HG02759 (cell line): Measurements from ENCODE around the gene CAV1.

Experiments used
- ATAC-seq: cut with Tn5 transposase; IDR thresholded peaks from one replicate; pipeline ENCODE4 v1.9.1; 2021; ENCODE audit warnings: mild to moderate bottlenecking, moderate library complexity; ENCODE audit not compliant: unreplicated experiment

Gene CAV1

DNA sequence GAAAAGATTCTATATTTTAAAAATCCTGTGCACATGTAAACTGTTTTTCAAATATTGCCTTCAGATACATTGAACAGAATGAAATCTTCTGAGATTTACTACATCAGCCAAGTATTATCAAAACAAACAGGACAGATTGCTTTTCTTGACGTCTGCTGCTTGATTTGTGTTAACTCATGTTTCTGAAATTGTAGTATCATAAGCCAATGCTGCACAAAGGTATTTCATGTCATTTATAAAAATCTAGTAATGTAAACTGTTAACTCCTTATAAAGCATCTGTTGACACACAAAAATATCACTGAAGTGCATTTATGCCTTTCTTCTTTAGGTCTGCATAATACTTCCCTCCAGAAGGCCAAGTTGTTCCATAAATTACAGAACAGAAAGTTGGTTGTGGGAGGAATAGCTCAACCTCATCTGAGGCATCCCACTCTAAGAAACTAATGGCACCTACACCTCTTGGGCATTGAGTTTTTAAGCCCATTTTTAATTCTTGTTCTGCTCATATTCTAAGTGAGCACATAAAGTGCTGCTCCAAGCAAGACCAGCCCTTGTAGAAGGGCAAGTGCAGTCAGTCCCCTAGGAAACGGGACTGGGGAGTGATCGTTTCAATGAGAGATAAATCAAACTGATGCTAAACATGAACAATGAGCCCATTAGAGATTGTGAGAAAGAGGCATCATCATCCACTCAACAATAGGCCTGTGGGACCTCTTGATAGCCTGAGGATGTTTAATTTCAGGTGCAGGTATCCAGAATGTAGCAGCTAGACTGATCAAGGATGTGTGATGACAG lies 28.5 kb downstream of the CAV1 start:
- ATAC-seq, result no peak

DNA sequence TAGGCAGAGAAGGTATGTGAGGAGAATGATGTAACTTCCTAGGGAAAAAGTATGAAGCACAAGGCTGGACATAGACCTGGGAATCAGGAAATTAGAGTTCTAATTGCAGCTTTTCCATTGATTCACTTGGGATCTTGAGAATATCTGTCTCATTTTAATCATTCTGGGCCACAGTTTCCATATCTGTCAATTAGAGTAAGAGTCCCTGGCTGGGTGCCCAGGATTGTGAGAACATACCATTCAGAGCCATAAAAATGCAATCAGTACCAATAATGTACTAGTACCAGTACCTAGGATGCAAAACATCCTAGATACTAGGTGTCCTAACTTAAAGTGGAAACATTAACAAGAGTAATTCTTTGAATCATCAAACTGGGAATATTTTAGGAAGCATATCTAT lies 29.6 kb downstream of the CAV1 start:
- ATAC-seq, result no peak

DNA sequence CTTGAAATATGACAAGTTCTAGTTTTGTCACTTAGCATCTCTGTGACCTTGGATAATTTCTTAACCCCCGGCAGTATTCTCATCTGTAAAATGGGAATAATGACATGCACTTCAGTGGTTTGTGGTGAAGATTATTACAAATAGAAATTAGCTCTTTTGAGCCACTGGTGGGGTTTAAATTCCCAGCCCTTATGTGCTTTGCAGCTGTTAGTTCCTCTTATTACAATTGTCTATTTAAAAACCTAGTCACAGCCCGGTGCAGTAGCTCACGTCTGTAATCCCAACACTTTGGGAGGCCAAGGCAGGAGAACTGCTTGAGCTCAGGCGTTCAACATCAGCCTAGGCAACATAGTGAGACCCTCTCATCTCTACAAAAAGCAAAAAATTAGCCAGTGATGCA lies 30.1 kb downstream of the CAV1 start:
- ATAC-seq, result no peak

DNA sequence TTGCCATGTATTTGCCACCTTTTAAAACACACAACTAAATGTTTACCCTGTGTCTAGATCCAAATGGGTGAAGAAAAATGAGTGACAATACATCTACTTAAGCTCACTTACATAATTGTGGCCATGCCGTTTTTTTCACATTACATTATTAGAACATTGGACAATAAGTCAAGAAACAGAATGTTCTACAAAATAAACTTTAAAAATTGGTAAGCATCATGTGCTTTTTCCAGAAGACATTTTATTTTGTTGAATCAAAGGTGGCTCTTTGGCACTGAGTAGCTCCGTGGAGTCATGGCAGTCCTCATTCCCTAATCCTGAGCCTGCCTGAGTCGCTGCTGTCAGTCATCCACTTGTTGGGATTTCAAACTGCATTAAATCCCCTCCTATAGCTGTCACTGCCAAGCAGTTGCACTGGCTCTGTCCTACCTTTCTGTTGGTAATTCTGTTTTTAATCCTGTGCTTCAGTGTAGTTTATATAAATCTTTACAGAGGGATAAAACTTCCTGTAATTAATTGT lies 32.3 kb downstream of the CAV1 start:
- no peak for ATAC-seq

DNA sequence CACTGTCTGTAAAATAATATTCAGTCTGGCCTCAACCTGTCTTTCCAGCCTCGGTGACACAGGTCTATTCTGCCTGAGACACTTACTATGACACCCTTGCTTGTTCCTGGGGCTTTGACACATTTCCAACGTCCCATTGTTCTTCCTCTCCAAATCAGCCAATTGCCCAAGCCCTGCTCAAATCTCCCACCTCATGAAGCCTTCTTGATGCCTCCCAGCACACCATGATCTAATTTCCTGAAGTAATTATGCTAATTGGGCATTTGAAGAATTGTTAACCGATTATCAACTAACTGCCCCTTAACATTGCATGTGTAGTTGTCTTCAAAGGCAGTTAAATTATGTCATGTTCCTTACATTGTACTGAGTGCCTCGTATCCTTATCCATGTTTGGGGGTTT lies 33.1 kb downstream of the CAV1 start:
- no peak for ATAC-seq

DNA sequence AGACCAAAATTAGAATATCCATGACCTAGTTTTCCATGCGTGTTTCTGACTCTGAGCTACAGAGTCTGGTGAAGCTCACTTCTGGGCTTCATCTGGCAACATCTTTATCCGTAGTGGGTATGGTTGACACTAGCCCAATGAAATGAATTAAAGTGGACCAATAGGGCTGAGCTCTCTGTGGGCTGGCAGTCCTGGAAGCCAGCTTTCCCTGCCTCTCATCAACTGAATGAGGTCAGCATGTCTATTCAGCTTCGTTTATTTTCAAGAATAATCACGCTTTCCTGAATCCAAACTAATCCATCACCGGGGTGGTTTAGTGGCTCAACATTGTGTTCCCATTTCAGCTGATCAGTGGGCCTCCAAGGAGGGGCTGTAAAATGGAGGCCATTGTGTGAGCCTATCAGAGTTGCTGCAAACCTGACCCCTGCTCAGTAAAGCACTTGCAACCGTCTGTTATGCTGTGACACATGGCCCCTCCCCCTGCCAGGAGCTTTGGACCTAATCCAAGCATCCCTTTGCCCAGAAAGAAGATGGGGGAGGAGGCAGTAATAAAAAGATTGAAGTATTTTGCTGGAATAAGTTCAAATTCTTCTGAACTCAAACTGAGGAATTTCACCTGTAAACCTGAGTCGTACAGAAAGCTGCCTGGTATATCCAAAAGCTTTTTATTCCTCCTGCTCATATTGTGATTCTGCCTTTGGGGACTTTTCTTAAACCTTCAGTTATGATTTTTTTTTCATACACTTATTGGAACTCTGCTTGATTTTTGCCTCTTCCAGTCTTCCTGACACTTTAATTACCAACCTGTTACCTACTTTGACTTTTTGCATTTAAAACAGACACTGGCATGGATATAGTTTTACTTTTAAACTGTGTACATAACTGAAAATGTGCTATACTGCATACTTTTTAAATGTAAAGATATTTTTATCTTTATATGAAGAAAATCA lies 35.5 kb downstream of the CAV1 start:
- ATAC-seq, result no peak

DNA sequence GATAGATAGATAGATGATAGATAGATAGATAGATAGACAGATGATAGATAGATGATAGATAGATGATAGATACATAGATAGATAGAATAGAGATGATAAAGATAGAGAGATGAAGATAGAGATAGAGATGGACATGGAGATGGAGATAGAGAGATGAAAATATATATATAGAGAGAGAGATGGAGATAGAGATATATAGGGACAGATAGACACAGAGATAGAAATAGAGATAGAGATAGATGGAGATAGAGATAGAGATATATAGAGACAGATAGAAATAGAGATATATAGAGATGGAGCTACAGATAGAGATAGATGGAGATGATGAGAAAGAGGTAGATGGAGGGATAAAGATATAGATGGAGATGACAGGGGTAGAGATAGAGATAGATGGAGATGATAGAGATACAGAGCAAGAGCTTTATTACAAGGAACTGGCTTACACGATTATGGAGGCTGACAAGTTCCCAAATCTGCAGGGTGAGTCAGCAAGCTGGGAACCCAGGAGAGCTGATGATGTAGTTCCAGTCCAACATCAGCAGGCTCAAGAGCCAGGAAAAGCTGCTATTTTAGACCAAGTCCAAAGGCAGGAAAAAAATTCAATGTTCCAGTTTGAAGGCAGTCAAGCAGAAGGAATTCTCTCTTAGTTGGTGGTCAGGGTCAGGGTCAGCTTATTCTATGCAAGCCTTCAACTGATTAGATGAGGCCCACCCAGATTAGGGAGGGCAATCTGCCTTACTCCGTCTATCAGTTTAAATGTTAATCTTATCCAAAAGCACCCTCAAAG lies 37.1 kb downstream of the CAV1 start:
- ATAC-seq, result no peak

DNA sequence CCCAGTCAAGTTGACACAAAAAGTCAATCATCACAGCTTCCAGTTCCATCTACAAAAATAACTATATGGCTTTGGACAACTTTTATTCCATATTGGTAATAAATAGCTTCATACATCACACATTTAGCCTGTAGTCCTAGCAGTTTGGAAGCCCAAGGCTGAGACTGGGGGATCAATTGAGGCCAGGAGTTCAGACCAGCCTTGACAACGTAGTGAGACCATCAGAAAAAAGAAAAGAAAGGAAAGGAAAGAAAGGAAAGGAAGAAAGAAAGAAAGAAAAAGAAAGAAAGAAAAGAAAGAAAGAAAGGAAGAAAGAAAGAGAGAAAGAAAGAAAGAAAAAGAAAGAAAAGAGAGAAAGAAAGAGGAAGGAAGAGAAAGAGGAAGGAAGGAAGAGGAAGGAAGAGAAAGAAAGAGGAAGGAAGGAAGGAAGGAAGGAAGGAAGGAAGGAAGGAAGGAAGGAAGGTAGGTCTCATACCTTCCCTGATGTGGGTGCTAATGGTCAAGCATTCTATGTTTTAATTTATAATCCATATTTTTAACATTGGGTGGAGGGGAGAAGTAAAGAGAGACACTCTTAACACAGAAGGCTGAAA lies 37.8 kb downstream of the CAV1 start:
- ATAC-seq, result no peak

DNA sequence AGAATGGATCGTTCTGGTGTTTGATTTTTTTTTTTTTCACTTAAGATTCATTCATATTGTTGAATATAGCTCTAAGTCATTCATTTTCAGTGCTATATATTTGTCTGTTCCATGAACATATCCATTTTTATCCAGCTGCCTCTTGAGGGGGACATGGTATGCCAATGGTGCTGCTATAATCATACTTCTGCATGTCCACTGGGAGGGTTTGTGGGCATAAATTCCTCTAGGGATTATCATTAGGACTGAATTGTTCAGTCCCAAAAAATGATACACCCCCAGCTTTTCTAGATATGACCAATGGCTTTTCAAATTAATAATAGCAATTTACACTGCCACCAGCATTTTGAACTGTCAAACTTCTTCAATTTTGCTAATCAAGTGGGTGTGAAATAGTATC lies 41.1 kb downstream of the CAV1 start:
- no peak for ATAC-seq

DNA sequence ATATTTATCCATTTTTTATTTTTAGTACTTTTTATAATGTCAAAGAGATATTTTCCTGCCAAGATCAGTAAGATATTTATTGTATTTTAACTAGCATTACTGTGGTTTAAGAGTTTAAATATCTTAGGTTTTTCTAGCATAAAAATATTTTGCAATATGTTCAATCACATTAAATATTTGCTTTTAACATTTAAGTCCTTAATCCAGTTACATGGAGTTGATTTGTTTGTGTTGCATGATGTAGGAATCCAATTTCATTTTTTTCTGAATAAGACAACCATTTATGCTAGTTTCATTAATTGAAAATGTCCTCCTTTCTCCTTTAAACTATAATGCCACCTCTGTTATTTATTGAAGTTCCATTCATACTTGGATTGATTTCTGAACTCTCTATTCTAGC lies 41.8 kb downstream of the CAV1 start:
- ATAC-seq, result no peak

DNA sequence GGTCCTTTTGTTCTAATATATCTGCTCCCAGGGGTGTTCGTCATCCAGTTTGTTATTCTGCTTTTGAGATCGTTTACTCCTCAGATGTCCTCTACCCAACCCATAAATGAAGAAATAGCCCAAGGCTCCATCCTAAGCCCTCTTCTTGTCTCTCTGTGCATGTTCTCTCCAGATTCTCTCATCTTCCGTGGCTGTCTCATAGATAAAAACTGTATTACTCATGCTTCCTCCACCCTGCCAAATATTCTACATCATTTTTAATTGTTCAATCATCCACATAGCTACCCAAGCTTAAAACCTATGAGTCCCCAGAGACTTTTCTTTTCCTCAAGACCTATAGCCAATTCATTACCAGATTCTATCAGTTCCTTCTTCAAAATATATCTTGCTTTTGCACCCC lies 44.9 kb downstream of the CAV1 start:
- no peak for ATAC-seq

DNA sequence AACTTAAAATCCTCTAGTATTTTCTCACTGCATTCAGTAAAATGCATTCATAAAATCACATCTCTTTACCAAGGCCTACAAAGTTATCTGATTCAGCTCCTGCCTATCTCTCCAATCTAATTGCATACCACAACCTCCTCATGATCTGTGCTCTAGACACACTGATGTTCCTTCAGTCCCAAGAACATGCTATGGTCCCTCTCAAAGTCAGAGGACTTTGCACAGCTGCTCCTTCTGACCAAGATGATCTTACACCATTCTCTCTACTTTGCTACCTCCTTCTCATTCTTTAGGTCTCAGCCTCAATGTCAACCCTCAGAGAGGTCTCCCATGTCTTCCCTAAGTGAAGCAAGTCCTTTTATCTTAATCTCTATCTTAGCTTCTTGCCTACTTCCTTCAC lies 45.5 kb downstream of the CAV1 start:
- no peak for ATAC-seq

DNA sequence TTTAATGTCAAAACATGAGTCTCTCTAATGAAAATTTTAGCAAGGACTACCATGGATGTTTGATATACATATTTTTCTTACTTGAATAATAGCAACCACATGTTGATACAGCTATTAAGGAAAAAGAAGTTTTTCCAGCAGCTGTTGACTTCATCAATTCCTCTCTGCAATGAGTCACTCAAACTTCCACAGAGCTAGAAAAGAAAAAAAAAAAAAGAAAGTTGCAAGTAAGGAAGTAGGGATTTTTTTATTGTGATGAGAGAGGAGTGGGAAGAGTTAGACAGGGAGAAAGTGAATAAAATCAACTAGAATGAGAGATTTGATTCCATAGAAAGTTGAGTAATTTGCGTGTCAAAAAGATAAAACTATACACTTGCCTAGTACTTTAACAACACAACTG lies 46.2 kb downstream of the CAV1 start:
- no peak for ATAC-seq

DNA sequence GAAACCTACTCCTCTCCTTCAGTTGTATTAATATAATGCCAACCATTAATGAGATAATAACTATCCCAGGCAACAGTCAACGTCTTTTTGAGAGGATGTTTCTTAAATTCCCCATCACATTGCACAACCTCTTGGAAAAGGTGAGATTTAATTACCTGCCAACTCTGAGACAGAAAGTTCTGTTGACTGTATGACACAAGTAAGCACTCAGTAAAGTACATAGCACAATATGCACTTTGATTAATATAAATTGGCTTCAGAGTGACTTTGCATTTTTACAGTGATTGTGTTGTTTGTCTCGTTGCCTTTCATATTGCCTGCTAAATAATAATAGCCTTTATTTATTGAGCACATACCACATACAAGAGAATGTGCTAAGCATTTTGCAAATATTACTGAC lies 46.7 kb downstream of the CAV1 start:
- no peak for ATAC-seq

DNA sequence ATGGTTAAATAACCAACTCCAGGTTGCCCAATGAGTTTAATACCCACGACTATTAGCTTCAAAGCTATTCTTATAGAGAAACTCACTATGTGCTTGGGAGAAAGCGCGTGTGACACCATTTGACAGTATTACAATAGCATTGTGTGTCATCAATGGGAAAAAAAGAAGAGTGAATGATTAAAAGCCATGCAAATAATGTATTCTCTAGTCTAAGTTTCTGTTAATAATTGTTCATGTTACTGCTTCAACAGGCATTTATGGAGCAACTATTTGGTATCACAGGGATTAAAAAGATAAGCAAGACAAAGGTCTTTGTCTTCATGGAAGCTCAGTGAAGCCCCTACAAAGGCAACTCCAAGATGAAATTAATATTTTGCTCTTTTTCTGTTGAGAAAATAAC lies 47.2 kb downstream of the CAV1 start:
- ATAC-seq, result peak; percentile 27

DNA sequence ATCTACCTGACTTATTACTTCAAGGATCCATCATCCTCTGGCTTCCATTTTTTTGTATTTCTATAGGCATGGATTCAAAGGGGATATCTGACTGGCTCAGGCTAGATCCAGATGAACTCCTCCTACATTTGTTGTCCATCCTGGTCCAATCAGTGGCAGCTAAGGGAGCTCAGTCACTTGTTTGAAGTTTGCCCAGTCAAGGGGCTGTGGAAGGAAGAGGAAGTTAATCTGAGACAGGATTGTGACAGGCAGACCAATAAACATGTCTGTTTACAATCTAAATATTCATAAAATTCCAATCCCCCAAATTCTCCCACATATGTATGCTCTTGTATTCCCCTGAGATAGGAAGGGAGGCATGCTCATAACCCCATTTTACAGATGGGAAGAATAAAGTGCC lies 48.7 kb downstream of the CAV1 start:
- ATAC-seq, result no peak

DNA sequence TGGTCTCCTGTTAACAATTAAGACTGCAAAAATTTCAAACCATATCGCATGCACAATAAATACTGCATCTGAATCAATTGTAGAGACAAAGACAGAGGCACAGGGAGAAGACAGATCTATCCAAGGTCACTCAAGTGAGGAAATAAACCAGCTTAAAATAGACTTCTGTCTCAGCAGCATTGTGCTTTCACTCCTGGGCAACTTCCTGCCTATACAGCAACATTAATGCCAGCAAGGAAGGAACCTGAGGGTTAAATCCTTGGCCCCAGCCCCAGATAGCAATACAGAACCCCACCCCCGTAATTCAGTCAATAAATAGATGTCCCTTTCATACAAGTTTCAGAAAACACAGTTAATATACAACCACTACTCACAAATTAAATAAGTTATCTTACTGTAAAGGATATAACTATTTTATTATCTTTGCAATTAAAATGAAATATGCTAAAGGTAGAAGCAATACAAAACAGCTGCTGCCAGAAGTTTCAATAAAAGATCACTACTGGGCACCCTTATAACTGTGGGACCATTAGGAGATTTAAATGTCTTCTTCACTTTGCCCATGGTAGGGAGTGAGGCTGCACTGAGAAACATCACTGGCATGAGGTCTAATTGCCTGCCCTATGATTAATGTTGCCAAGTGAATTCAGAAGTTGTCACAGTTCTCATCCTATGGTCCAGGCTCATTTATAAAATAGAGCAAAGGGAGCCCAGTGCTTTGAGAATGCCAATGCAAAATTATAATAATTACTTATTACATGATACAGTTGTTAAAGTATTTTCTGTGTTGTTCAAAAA lies 49.4 kb downstream of the CAV1 start:
- peak; percentile 26 for ATAC-seq

DNA sequence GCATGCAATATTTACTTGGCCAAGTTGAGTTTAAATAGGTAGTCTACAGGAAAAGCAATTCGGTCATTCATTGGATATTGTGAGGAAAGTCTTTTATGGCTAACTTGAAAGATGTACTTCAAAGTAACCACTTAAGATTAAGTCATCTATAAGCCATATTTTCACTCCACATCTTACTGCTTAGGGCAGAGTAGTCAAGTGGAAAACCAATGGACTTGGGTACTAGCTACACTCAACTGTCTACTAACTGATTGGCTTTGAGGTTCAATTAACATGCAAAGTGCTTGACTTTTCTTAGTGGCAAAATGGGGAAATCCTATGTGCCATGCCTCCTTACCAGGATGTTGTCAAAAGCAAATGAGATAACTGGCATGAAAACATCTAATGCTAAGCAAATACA lies 51.0 kb downstream of the CAV1 start:
- no peak for ATAC-seq

DNA sequence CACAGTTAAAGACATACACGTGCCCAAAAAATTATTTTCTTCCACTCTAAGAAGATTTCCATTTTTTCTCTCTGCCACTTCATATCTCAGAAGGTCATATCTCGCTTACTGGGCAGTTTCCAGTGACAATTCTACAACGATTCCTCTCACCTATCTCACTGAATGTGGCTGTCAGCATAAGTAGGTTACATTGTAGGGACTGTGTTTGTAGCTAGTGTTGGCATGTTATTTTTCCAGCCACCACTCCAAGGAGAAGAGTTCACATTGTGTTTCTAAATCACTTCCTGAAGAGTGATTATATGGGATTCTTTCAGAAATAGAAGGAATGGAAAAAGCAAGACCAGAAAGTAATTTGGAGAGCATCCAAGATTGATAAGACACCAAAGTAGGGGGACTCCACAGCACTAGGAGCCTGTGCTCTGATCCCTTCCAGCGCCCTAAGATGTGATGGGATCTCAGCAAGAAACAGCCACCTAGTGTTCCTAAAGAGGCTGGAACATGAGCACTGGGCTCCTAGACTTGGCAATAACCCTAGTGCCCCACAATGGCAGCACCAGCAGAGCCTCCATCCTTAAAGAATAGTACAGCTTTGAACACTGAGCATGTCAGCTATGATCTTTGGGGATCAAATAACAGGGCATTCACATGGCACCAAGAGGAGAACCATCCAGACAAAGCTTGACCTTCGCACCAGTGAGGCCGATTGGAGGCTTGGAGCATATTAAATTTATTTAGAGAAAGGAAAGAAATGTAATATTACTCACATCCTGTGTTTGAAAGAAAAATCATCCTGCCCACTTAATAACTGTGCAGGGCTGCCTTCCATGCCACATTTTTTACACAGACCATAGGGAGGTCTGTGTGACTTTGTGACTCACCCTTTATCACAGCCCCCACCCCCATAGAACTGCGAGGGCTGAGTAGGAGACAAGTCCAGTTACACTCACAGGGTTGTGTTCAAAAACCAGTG lies 51.8 kb downstream of the CAV1 start:
- ATAC-seq, result no peak
